GM18520 (cell line): Measurements from ENCODE around the gene ADGRB2.

Experiments used
- ATAC-seq: cut with Tn5 transposase; IDR thresholded peaks from one replicate; pipeline ENCODE4 v1.9.1; 2021; ENCODE audit not compliant: unreplicated experiment

The ADGRB2 gene

GRCh38 chr1:31795801-31796621, 31.9 kb upstream of the ADGRB2 start:
- ATAC-seq: no peak

- no peak for ATAC-seq
Measured at GRCh38 chr1:31795096-31795675, 31.0 kb upstream of the ADGRB2 start.

GRCh38 chr1:31793586-31794285, 29.6 kb upstream of the ADGRB2 start:
- no peak for ATAC-seq

- no peak for ATAC-seq
Measured at GRCh38 chr1:31793086-31793485, 28.9 kb upstream of the ADGRB2 start.

- ATAC-seq: no peak
Measured at GRCh38 chr1:31792541-31792940, 28.4 kb upstream of the ADGRB2 start.

GRCh38 chr1:31792116-31792515, 28.0 kb upstream of the ADGRB2 start:
- ATAC-seq: no peak

GRCh38 chr1:31791131-31791858, 27.2 kb upstream of the ADGRB2 start:
- no peak for ATAC-seq

- no peak for ATAC-seq
Measured at GRCh38 chr1:31790641-31791091, 26.5 kb upstream of the ADGRB2 start.

- no peak for ATAC-seq
Measured at GRCh38 chr1:31790140-31790539, 26.0 kb upstream of the ADGRB2 start.

GRCh38 chr1:31789259-31790065, 25.3 kb upstream of the ADGRB2 start:
- peak; percentile 36 for ATAC-seq

- ATAC-seq: no peak
Measured at GRCh38 chr1:31788825-31789256, 24.7 kb upstream of the ADGRB2 start.

- ATAC-seq: peak; percentile 45
Measured at GRCh38 chr1:31788138-31788824, 24.1 kb upstream of the ADGRB2 start.

- no peak for ATAC-seq
Measured at GRCh38 chr1:31787786-31788137, 23.6 kb upstream of the ADGRB2 start.

GRCh38 chr1:31787261-31787660, 23.1 kb upstream of the ADGRB2 start:
- no peak for ATAC-seq

GRCh38 chr1:31786366-31787060, 22.4 kb upstream of the ADGRB2 start:
- no peak for ATAC-seq

GRCh38 chr1:31785947-31786290, 21.8 kb upstream of the ADGRB2 start:
- ATAC-seq: no peak

- ATAC-seq: no peak
Measured at GRCh38 chr1:31785020-31785946, 21.1 kb upstream of the ADGRB2 start.

- ATAC-seq: no peak
Measured at GRCh38 chr1:31784356-31785019, 20.3 kb upstream of the ADGRB2 start.
